Forelimb muscle (tissue), 1 donor: Measurements from ENCODE around the gene PACRG. TPM values are rescaled to one million over a fixed set of nuclear protein-coding genes. Genes with fewer than 3 reads are reported as not detected.
A peak's percentile ranks its signal among the peaks of the same experiment; 100 is the strongest.

Experiments
- DNase-seq: peaks from one replicate; pipeline ENCODE4 v3.0.0-alpha.2; 2013; ENCODE audit warnings: low read depth
- polyA plus RNA-seq: library from polyadenylated mRNA; unstranded; fragments of 120-200 nt; gene quantifications from one replicate; pipeline ENCODE4 v1.2.1, GENCODE V29; 2013; ENCODE audit not compliant: insufficient read length

PACRG gene
- polyA plus RNA-seq, 1 donor, result 2.1 TPM

DNA sequence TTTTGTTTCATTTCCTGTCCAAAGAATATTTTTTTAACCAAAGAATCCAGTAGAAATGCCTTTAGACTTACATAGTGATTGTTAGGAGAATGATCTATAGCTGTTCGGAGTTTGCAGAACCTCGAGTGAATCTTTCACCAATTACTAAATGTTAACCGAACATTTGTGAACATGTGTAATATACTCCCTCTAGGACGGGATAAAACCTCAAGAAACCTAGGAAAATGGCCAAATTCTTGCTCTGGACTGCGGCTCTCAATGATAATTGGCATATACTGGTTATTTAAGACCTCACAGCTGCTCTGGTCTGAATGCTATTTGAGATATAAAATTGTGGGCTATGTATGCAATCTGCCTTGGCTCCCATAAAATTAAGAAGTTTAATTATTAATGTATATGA, 137.1 kb downstream of the PACRG start:
- DNase-seq, result peak; percentile 35

GRCh38 chr6:162866656-162867055, 138.9 kb downstream of the PACRG start:
- DNase-seq, result no peak

DNA sequence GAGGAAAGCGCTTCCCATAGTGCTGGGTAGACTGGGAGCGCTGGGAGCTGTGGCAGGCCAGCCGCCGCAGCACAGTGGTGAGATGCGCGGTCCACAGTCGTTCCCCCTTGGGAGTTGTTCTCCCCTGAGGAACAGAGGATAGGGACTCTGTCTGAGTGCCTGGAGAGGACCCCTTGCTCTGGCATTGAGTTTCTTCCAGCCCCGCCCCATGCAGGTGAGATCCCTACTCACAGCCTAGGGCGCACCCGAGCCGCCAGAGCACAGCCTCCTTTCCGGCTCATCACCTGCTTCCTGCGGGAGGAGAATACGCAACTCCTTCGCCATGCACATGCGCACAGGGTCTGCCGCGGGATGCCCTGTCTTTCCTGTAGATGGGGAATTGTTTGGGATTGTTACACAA, 140.6 kb downstream of the PACRG start:
- DNase-seq, result no peak

- DNase-seq, result no peak
Observed at GRCh38 chr6:162871966-162872365, 144.2 kb downstream of the PACRG start.

DNA sequence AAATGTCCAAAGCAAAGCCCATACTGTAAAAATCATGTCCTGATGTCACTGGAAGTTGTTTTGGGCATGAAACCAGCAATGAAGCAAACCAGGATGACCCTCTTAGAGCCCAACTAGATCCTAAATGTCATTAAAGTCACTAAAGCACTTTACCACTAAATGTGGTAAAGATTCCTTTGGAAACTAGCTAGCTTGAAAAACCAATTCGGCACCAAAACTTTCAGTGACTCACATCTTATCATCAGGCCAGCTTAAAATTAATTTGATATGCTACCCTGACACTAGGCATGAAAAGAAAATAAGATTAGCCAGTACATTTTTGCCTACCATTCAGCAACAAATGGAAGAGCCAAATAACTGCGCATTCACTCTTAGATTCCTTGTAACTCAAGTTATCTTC, 145.8 kb downstream of the PACRG start:
- DNase-seq, result no peak

GRCh38 chr6:162875070-162875469, 147.3 kb downstream of the PACRG start:
- no peak for DNase-seq

GRCh38 chr6:162882801-162883481, 155.2 kb downstream of the PACRG start:
- DNase-seq, result no peak

DNA sequence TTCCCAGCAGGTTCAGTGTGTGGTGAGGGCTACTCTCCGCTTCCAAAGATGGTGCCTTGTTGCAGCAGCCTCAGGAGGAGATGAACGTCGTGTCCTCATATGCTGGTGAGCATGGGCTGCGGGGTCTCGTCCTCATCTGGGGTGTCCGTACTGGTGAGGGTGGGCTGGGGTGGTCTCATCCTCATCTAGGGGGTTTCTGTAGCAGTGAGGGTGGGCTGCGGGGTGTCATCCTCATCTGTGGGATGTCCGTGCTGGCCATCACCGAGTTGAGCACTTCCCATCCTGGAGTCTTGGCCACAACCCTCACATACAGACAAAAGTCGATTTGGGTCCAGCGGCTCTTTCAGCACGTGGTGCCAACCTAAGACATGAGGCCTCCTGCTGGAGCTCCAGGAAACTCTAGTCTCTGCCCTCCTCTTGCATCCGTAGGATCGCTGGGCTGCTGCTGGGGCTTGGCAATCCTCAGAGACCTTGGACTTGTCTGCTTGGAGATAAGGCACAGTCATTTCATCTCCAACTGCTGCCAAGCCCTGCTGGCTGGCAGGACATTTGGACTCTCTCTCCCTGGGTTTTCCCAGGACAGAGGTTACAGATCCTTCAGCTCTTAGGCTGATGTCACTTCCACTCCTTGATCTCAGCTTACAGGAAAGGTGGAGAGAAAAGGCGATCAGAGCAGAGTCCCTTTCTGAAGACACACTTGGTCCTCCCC, 160.4 kb downstream of the PACRG start:
- no peak for DNase-seq

DNA sequence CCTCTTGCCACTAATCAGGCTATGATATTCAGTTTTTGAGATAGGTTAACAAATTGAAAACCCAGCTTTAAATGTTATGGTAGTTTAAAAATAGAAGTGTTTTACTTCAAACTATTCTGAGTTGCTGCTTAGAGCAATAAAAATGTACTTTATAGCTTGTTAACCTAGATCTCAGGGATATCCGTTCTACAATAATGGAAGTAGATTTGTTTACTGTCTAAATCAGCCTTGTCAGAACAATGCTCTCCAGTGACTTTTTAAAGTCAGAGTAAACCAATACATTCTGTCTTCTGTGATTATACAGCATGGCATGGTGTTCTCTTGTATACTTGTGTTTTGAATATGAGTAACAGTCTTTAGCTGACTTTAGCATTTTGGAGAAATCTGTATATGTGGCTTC, 161.5 kb downstream of the PACRG start:
- DNase-seq, result no peak

DNA sequence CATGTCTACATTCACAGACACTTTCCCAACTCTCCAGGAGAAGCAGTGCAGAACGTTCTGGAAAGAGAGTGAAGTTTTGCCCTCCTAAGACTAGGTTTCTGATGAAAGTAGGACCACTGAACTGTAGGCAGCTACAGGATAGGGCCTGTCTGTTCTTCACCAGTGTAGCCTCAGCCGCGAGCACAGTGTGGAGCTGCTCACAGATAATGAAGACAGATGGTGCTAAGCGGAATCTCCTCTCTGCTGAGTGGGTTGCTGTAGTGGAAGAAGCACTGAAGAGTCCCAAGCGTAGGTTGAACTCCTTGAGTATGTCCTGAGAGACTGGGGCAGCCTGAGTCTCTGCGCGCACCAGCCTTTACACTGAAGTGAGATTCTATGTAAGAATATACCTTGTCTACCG, 170.2 kb downstream of the PACRG start:
- DNase-seq, result no peak

GRCh38 chr6:162899148-162899547, 171.4 kb downstream of the PACRG start:
- DNase-seq, result no peak

- no peak for DNase-seq
Observed at GRCh38 chr6:162900503-162900902, 172.7 kb downstream of the PACRG start.

GRCh38 chr6:162904069-162904663, 176.4 kb downstream of the PACRG start:
- no peak for DNase-seq

GRCh38 chr6:162906479-162906878, 178.7 kb downstream of the PACRG start:
- no peak for DNase-seq

GRCh38 chr6:162907876-162908481, 180.2 kb downstream of the PACRG start:
- no peak for DNase-seq

DNA sequence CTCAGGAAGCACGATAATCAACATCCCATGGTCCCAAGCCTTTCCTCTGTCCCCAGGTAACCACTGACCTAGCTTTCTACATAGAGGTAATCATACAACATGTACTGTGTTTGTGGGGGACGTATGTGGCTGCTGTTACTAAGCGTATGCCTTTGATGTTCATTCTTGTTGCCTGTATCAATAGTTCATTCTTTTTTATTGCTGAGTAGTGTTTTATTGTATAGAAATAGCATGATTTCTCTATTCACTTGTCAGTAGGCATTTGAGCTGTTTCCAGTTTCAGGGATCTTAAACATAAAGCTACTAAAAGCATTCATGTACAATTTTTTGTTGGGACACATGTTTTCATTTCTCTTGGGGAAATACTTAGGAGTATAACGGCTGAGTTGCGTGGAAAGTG, 185.4 kb downstream of the PACRG start:
- no peak for DNase-seq

DNA sequence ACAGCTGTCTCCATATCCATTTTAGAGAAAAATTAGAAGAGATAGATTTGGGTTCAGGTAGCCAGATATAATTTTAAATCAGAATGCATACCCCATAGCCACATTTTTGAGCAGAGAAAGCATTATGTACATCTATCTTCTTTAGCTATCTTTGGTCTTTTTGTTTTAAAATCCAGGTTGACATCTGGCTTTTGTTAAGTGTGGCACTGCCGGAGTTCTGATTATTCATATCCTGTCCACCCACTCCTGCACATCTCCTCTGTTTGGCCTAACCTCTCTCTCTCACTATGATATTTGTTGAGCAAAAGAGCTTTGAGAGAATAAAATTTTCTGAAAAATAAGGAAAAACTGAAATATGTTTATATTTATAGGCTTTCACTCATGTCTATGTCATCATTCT, 189.7 kb downstream of the PACRG start:
- no peak for DNase-seq

- DNase-seq, result no peak
Observed at GRCh38 chr6:162921062-162921461, 193.3 kb downstream of the PACRG start.

DNA sequence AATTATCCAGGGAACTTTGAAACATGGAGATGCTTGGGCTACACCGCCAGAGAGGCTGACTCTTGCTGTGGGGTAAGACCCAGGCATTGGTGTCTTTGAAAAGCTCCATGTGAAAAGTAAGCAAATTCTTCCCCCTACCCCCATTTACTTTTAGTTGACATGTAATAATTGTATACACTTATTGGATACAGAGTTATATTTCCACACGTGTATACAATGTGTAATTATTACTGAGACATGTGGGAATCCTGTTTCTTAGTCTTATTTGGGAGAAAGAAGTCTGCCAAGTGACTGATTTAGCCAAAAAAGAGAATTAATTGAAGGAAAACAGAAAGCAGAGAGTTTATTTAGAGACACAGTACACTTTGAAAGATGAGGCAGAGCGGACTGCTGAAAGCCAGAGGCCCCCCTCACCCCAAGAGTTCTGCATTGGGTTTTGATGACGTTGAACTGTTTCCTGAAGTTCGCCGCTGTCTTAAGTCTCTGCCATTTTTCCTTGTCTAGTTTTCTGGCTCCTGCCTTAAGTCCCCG, 193.8 kb downstream of the PACRG start:
- no peak for DNase-seq

DNA sequence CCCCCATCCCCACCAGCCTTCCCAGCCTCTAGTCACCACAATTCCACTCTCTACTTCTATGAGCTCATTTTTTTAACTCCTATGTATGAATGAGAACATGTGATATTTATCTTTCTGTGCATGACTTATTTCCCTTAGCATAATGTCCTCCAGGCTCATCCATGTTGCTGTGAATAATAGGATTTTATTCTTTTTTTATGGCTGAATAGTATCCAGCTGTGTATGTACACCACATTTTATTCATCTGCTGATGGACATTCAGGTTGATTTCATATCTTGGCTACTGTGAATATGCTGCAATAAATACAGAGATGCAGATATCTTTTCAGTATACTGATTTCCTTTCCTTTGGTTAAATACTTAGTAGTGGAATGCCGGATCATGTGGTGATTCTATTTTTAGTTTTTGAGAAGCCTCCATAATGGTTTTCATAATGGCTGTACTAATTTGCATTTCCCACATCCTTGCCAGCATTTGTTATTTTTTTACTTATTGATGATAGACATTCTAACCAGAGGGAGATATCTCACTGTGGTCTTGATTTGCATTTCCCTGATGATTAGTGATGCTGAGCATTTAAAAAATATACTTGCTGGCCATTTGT, 194.9 kb downstream of the PACRG start:
- no peak for DNase-seq

DNA sequence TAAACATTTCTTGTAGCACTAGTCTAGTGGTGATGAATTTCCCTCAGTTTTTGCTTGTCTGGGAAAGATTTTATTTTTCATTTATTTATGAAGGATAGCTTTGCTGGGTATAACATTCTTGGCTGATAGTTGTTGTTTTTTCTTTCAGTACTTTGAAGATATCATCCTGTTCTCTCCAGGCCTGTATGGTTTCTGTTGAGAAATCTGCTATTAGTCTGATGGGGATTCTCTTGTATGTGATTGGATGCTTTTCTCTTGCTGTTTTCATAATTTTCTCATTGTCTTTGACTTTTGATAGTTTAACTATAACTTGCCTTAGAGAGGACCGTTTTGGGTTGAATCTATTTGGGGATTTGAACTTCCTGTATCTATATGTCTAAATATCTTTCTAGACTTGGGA, 207.1 kb downstream of the PACRG start:
- DNase-seq, result no peak

- DNase-seq, result no peak
Observed at GRCh38 chr6:162940426-162940825, 212.7 kb downstream of the PACRG start.
